GM12874 (cell line): Measurements from ENCODE around the gene NECAP2.

Experiments used
- TF ChIP-seq, protein P1 (sequence below): IDR thresholded peaks from 2 replicates; pipeline ENCODE4 v1.5.1; 2011; ENCODE audit warnings: low read depth, mild to moderate bottlenecking, control low read depth, low read length, moderate library complexity; ENCODE audit not compliant: insufficient read depth

Gene NECAP2

DNA sequence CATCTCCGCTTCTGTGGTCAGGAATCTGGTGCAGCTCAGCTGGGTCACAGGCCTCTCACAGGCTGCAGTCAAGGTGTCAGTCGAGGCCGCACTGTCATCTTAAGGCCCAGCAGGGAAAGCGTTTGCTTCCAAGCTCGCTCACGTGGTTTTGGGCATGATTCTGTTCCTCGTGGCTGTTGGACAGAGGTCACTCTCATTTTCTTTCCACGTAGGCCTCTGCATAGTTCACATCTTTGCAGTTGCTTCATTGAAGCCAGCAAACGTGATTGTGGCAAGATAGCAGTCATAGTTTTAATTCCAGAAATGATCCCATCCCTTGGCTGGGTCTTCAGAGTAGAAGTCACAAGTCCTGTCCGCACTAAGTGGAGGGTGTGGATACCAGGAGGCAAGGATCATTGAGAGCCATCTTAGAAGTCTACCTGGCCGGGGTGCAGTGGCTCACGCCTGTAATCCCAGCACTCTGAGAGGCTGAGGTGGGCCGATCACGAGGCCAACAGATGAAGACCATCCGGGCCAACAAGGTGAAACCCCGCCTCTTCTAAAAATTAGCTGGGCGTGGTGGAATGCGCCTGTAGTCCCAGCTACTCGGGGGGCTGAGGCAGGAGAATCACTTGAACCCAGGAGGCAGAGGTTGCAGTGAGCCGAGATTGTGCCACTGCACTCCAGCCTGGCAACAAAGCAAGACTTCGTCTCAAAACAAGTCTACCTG, 24.5 kb downstream of the NECAP2 start:
- TF ChIP-seq, protein P1, sequence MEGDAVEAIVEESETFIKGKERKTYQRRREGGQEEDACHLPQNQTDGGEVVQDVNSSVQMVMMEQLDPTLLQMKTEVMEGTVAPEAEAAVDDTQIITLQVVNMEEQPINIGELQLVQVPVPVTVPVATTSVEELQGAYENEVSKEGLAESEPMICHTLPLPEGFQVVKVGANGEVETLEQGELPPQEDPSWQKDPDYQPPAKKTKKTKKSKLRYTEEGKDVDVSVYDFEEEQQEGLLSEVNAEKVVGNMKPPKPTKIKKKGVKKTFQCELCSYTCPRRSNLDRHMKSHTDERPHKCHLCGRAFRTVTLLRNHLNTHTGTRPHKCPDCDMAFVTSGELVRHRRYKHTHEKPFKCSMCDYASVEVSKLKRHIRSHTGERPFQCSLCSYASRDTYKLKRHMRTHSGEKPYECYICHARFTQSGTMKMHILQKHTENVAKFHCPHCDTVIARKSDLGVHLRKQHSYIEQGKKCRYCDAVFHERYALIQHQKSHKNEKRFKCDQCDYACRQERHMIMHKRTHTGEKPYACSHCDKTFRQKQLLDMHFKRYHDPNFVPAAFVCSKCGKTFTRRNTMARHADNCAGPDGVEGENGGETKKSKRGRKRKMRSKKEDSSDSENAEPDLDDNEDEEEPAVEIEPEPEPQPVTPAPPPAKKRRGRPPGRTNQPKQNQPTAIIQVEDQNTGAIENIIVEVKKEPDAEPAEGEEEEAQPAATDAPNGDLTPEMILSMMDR = no peak

DNA sequence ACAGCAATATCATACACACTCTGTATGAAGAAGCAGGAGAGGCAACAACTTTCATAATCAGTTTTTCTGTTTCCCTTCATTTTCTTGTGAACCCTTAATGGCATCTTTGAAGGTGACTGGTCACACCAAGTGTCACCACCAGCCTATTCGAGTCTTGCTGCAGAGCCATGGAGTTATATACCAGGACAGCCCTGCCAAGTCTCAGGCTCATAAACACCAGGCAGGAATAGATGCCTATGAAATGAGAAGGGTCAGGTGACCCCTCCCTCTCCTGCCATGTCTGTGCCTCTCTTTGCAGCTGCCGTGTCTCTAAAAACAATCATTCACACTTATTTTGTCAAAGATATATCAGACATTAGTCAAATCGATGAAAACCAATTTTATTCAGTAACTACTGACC, 28.0 kb downstream of the NECAP2 start:
- TF ChIP-seq, protein P1 = no peak

DNA sequence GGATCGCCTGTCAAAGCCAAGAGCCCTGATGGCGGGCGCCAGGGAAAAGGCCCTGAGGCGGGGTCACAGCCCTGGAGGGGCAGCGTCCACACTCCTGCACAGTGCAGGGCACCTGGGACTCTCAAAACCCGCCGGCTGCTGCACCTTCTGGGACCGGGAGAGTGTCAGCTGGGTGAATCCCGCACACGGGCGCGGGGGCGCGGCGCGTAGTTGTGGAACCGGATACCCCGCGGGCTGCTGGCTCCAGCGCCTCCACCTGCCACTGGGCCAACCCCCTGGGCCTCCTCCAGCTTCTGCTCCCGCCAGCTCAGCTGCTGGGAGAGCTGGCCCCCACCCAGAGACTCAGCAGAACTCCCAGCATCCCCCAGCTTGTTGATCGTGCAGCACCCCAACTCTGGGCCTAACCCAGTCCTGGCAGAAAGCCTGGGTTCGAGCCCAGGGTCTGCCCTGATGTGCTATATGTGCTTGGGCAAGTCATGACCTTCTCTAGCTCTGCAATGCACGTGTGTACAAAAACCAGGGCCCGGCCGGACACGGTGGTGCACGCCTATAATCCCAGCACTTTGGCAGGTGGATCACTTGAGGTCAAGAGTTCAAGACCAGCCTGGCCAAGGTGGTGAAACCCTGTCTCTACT, 33.8 kb downstream of the NECAP2 start:
- TF ChIP-seq, protein P1 = no peak

DNA sequence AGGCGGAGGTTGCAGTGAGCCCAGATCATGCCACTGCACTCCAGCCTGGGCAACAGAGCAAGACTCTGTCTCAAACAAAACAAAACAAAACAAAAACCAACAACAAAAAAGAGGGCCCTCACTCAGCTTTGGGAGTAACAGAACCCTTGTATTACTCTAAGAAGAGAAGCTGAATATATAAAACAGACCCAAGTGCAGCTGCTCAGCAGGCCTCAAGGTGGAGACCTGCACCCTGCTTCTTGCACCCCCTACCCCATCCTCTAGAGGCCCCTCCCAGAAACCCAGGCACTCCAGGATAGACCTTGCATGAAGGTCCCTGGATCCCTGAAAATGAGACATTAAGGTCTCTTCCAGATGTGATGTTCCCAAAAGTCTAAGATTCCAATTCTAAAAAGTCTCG, 34.4 kb downstream of the NECAP2 start:
- TF ChIP-seq, protein P1 = peak; percentile 12; the same call in 1 of the 2 replicates

DNA sequence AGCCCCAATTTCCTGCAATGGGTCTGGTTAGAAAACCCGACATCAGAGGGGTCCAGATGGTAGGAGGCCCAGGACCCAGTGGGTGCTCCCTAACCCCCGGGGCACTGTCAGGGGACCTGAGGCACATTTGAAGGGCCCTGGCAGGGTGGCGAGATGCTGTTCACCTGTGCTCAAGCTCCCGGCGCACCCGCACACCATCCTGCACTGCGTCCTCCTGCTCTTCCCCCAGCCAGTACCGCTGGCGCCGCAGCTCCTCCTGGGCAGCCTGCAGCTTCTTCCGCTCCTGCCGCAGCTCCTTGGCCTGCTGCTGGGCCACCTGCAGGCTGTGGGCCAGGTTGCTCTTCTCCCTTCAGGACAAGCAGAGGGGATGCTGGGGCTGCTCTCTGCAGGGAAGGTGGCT, 37.6 kb downstream of the NECAP2 start:
- TF ChIP-seq, protein P1 = no peak

DNA sequence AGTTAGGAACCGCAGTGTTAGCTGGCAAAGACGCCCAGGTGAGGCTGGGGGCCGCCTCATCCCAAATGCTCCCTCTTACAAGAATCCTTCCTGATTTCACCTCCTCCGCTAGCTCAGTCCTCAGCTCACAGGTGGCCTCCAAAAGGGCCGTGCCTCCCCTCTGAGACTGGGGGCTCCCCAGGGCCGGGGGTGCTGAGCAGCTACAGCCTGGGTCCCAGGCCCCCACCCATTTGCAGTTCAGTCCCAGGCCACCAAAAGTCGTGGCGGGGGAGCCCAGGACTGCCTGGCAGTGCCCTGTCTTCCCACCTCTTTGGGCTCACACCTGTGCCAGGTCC, 43.9 kb downstream of the NECAP2 start:
- TF ChIP-seq, protein P1 = no peak

DNA sequence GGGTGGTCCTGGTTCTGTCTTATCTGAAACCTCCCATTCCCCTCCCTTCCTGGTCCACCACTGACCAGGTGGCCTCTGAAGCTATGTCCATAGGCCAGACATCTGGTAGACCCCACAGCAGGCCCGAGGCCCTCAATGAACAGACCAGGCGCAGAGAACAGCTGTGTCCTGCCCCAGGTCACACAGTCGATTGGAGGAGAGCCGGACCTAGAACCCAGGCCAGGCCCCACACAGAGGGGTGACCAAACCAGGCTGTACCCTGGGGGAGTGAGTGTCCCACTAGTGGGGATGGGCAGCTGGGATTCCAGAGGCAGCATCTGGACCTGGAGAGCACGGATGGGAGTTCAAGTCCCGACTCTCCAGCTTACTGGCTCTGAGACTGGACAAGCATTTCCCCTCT, 44.4 kb downstream of the NECAP2 start:
- TF ChIP-seq, protein P1 = no peak
